ENCODE results near the gene IQGAP3. TPM values are rescaled to one million over a fixed set of nuclear protein-coding genes. Genes with fewer than 3 reads are reported as not detected.

IQGAP3 gene
- polyA plus RNA-seq (2011; rRNA removed) (15.4 and 15.6 TPM in 2 replicates), polyA plus RNA-seq (2017; fragmentation: RNase III; extraction: RNeasy Plus Mini Kit Qiagen cat#74134 plus additional on column Dnase treatment) (16.0 to 17.0 TPM (median 17.0 TPM) in 3 replicates), polyA minus RNA-seq (2011; rRNA and poly(A)+ RNA removed) (25.3 and 28.1 TPM in 2 replicates)
- 14.9 and 16.0 TPM in 2 replicates for polyA plus RNA-seq (2012; cell fraction: cytosol; rRNA removed)
- polyA plus RNA-seq (2012; cell fraction: nucleus; rRNA removed) = 117 and 126 TPM in 2 replicates

DNA sequence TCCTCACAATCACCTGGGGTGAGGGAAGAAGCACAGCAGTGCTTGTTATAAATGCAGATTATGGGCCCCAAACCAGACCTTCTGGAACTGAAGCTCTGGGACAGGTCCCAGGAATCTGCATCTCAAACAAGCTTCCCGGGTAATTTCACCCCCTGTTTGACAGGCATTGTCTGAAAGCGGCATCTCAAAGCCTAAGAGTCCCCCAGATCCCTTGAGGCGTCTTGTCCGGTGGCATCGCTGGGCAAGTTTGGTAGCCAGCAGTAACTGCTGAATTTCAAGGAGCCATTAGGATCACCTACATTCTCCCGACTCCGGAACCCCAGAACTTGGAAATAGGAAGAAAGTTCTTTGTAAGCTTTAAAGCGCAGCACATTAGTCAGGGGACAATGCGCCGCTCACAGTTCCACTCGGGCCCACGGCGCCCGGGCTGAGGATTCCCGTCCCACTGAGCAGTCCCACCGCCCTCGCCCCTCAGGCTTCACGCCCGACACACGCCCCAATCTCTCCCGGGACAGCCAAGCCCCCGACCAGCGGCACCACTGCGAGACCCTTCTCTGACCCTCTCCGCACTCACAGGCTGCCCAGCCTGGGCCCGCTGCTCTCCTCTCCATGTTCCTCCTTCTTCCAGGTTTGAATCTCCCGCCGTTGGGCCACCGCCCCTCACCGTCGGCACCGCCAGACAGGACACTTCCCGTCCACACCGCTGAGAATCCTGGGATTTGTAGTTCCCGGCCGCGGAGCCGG, at the start of gene IQGAP3:
IQGAP3 (minus strand) TSS at position 647 of the 744 bp plus-strand sequence; CDS start at position 611, 36 bp downstream.
- WGBS (ENCODE audit: missing lambda C conversion rate) = 2% methylated on average over 37 of the region's 38 CpGs
- peak; percentile 79 to 97 for DNase-seq (ENCODE audit: low read depth in 1 of 2, low spot score in 1 of 2)
- no peak for FAIRE-seq
- H3K9me3 ChIP-seq = no peaks in the 10 kb centered on the region
- H3K4me3 ChIP-seq = peak within 1 kb of the TSS; percentile 65
- H3K27ac ChIP-seq = peak within 1 kb of the TSS; percentile 56 to 84
- peak; percentile 97 to 98 for ATAC-seq
- peaks cover 11% of the 10 kb centered on the region; the same call in 1 of the 3 replicates for H3K4me1 ChIP-seq
- POLR2A ChIA-PET = interaction anchor here (1.3 kb wide), 2 partner anchors 22 to 71 kb away, joined by 5 to 6 read pairs; partner anchors contain the start of gene MEF2D
- no peak for TF ChIP-seq ZNF302 (CRISPR knock-in tag; IDR thresholded peaks at IDR 0.05)
- 0 out of 2 replicates have a peak, but pooled peaks have one; percentile 43 for TF ChIP-seq MAX (IDR thresholded peaks at IDR 0.05)
- TF ChIP-seq RARB (CRISPR knock-in tag; IDR thresholded peaks at IDR 0.05) = no peak
- TF ChIP-seq KDM5A (IDR thresholded peaks at IDR 0.05) = peak; percentile 88
- TF ChIP-seq HDAC2 (IDR thresholded peaks at IDR 0.05) = peak; percentile 96
- H3K4me2 ChIP-seq = peak within 1 kb of the TSS; percentile 85
- CTCF ChIA-PET = interaction anchor here (1.0 to 2.3 kb wide), 11 partner anchors 10 to 187 kb away, joined by 3 to 6 read pairs (median 4); no protein-coding TSS in a partner anchor

GRCh38 chr1:156619582-156619955, 47.2 kb upstream of the IQGAP3 start:
- TF ChIP-seq HES2 (IDR thresholded peaks at IDR 0.05) (no peak), BCL3 (IDR thresholded peaks at IDR 0.05) (no peak), FOSL2 (IDR thresholded peaks at IDR 0.05) (no peak), FOSL2 (CRISPR knock-in tag; IDR thresholded peaks at IDR 0.05) (no peak), ZNF302 (CRISPR knock-in tag; IDR thresholded peaks at IDR 0.05) (no peak), HMGXB4 (CRISPR knock-in tag; IDR thresholded peaks at IDR 0.05; ENCODE audit: borderline replicate concordance) (no peak), HOXA7 (CRISPR knock-in tag; IDR thresholded peaks at IDR 0.05) (no peak), KDM5A (IDR thresholded peaks at IDR 0.05) (no peak), NPAS2 (CRISPR knock-in tag; IDR thresholded peaks at IDR 0.05; ENCODE audit: borderline replicate concordance) (no peak), E2F6 (IDR thresholded peaks at IDR 0.05; ENCODE audit: borderline replicate concordance, low read depth) (no peak), RAD21 (conservative IDR thresholded peaks at IDR 0.05 in 1 of 2, IDR thresholded peaks at IDR 0.05 in 1 of 2) (no peak), MAFK (IDR thresholded peaks at IDR 0.05; ENCODE audit: partially characterized antibody) (no peak), GATA3 (IDR thresholded peaks at IDR 0.05; ENCODE audit: borderline replicate concordance) (no peak), NR3C1 (IDR thresholded peaks at IDR 0.05) (no peak), HDAC2 (IDR thresholded peaks at IDR 0.05) (no peak), EHMT2 (IDR thresholded peaks at IDR 0.05; ENCODE audit: low read depth) (no peak), PHF8 (IDR thresholded peaks at IDR 0.05; ENCODE audit: borderline replicate concordance, low read depth) (no peak)
- TF ChIP-seq, protein P1, sequence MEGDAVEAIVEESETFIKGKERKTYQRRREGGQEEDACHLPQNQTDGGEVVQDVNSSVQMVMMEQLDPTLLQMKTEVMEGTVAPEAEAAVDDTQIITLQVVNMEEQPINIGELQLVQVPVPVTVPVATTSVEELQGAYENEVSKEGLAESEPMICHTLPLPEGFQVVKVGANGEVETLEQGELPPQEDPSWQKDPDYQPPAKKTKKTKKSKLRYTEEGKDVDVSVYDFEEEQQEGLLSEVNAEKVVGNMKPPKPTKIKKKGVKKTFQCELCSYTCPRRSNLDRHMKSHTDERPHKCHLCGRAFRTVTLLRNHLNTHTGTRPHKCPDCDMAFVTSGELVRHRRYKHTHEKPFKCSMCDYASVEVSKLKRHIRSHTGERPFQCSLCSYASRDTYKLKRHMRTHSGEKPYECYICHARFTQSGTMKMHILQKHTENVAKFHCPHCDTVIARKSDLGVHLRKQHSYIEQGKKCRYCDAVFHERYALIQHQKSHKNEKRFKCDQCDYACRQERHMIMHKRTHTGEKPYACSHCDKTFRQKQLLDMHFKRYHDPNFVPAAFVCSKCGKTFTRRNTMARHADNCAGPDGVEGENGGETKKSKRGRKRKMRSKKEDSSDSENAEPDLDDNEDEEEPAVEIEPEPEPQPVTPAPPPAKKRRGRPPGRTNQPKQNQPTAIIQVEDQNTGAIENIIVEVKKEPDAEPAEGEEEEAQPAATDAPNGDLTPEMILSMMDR (IDR thresholded peaks at IDR 0.05) = no peak; the same call in 2 of the 3 replicates
- TF ChIP-seq, protein P2, sequence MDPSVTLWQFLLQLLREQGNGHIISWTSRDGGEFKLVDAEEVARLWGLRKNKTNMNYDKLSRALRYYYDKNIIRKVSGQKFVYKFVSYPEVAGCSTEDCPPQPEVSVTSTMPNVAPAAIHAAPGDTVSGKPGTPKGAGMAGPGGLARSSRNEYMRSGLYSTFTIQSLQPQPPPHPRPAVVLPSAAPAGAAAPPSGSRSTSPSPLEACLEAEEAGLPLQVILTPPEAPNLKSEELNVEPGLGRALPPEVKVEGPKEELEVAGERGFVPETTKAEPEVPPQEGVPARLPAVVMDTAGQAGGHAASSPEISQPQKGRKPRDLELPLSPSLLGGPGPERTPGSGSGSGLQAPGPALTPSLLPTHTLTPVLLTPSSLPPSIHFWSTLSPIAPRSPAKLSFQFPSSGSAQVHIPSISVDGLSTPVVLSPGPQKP (IDR thresholded peaks at IDR 0.05; ENCODE audit: low read depth, low read length) = no peak
- CTCF ChIA-PET = interaction anchor here (0.6 to 25.7 kb wide), 26 partner anchors 6 to 270 kb away, joined by 3 to 495 read pairs (median 4); partner anchors contain the start of genes BCAN and NES
- POLR2A ChIA-PET = no interaction called here

More at GRCh38 chr1:156619582-156619955, 47.2 kb upstream of the IQGAP3 start:
- Histone ChIP-seq H3K9me3 (no peaks in the 10 kb centered on the region), H3K4me3 (no peak overlapping the region), H3K4me1 (peaks cover 16% of the 10 kb centered on the region), H3K27ac (no peak overlapping the region; a peak in 1 of 6 replicates), H3K4me2 (no peak overlapping the region)
- FAIRE-seq (no peak), ATAC-seq (no peak), DNase-seq (ENCODE audit: low read depth in 1 of 2, low spot score in 1 of 2) (no peak)
- WGBS (ENCODE audit: missing lambda C conversion rate) = 11% methylated on average over 6 of the region's 6 CpGs
